Psoas muscle (tissue), 8 donors: ENCODE data around the gene ATRIP. TPM values are rescaled to one million over a fixed set of nuclear protein-coding genes. Genes with fewer than 3 reads are reported as not detected.

Experiments
- ATAC-seq, 4 donors: fragments of 200-7000 bp; cut with Tn5 transposase; one replicate each; pipeline ENCODE4 v1.9.1; 2020; ENCODE audit warnings: moderate library complexity in 3 of 4, mild to moderate bottlenecking in 2 of 4
- DNase-seq, 2 donors: peaks; one replicate each; pipeline ENCODE4 v3.0.0-alpha.2; 2020
- H3K27ac ChIP-seq: fragments of 200-600 bp; one replicate; pipeline ENCODE4 v1.8.0; 2022
- H3K27me3 ChIP-seq, 3 donors: fragments of 200-600 bp in 1 of 3; one replicate each; pipeline versions ENCODE4 v1.6.1 to v1.8.0; 2013 to 2022; ENCODE audit warnings: low read length in 2 of 3, mild to moderate bottlenecking in 2 of 3, moderate library complexity in 1 of 3; ENCODE audit not compliant: insufficient read depth in 3 of 3
- H3K36me3 ChIP-seq, 2 donors: fragments of 200-600 bp in 1 of 2; one replicate each; pipeline versions ENCODE4 v1.6.1 to v1.8.0; 2013 to 2022; ENCODE audit warnings: low read depth in 1 of 2, mild to moderate bottlenecking in 1 of 2, moderate library complexity in 1 of 2; ENCODE audit not compliant: insufficient read depth in 1 of 2
- H3K4me1 ChIP-seq: fragments of 200-600 bp; one replicate; pipeline ENCODE4 v1.8.0; 2022
- H3K4me3 ChIP-seq: fragments of 200-600 bp; one replicate; pipeline ENCODE4 v1.8.0; 2022; ENCODE audit warnings: mild to moderate bottlenecking
- H3K9me3 ChIP-seq: fragments of 200-600 bp; one replicate; pipeline ENCODE4 v1.8.0; 2022
- WGBS, 3 donors: extraction: QIAGEN DNeasy Blood & Tissue Kit; methylation state at CpG; one replicate each; pipeline versions ENCODE4 v1.1.6 to v1.1.7; 2013; 5-methylcytosine and 5-hydroxymethylcytosine counted together
- intact Hi-C, 2 donors: fragments of 100-400 bp; cut with DNase I; formaldehyde crosslinking; loops; one replicate each; pipeline versions ENCODE4 v1.11.0 to v1.14.2; 2022
- polyA plus RNA-seq, 3 donors: library from polyadenylated mRNA; stranded (reverse); fragments of 200-250 nt; gene quantifications; one replicate each; pipeline ENCODE4 v1.2.3, GENCODE V29; 2013
- total RNA-seq, 4 donors: library from RNA; stranded (reverse); fragmentation: NEBNext Ultra II Directional in 2 of 4; extraction: Animal tissue kit (Norgen Biotek cat#: 25700) in 2 of 4; gene quantifications; one replicate each; pipeline versions ENCODE4 v1.2.1 to v1.2.4, GENCODE V29; 2021 to 2023
- TF ChIP-seq, protein P1 (sequence below): fragments of 200-600 bp; IDR thresholded peaks from one replicate; pipeline ENCODE4 v1.8.0; 2022; ENCODE audit warnings: antibody characterized with exemption
- donor health status: healthy with polysubstance abuse.
- donor health status: DM: no; HTN: no; CAD: no; lungs with moderate emphysema.
- donor health status: Bipolar disorder and iron deficiency.
- donor health status: healthy.
- donor health status: DM: yes; HTN: yes; CAD: no.
- donor health status: DM: no; HTN: no; CAD: no.
- donor health status: DM: no; HTN: no; CAD: no.
- donor health status: DM: yes; HTN: yes; CAD: no.

ATRIP gene
- total and polyA plus RNA-seq, 7 donors = 3.7 to 5.6 (median 4.5) TPM

DNA sequence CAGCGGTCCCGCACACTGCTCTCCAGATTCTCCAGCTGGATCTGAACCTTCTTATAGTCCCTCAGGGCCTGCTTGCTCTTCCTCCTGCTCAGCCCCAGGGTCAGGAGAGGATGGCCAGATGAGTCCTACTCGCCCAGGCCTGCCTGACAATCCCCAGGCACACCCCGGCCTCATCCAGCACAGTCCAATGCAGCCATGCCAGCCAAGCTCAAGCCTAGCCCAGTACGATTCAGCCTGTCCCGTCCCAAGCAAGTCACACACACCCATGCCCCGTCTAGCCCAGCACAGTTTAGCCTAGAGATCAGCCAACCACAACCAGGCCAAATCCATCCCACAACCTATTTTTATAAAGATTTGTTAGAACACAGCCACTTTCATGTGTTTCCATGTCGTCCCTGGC, 33.5 kb upstream of the ATRIP start:
- H3K4me3 ChIP-seq = no peak overlapping the region
- intact Hi-C loops = no loop called here

DNA sequence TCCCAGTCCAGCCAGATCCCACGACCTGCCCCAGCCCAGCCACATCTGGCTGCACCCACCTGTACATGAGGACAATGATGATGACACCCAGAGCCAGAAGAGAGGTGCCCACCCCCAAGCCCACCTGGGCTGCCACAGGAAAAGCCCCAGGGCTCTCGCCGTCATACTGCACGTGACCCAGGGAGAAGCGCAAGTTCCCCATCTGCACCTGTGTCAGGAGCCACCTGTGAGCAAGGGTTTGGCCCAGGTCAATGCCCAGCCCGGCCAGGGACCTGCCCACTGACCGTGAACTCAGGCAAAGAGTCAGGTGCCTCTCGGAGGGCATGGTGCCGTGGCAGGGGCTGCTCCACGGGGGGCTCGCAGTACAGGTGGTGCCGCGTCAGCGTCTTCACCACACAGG, 32.9 kb upstream of the ATRIP start:
- Histone ChIP-seq H3K36me3 (peaks cover 0 to 3% of the 10 kb centered on the region in 2 donors), H3K4me3 (no peak overlapping the region), H3K27ac (no peak overlapping the region), H3K9me3 (no peaks in the 10 kb centered on the region), H3K4me1 (no peaks in the 10 kb centered on the region), H3K27me3 (peaks cover 0 to 2% (median 0%) of the 10 kb centered on the region in 3 donors)
- peak; percentile 2 to 49 for DNase-seq
- ATAC-seq = no peak
- intact Hi-C loops = no loop called here
- TF ChIP-seq, protein P1, sequence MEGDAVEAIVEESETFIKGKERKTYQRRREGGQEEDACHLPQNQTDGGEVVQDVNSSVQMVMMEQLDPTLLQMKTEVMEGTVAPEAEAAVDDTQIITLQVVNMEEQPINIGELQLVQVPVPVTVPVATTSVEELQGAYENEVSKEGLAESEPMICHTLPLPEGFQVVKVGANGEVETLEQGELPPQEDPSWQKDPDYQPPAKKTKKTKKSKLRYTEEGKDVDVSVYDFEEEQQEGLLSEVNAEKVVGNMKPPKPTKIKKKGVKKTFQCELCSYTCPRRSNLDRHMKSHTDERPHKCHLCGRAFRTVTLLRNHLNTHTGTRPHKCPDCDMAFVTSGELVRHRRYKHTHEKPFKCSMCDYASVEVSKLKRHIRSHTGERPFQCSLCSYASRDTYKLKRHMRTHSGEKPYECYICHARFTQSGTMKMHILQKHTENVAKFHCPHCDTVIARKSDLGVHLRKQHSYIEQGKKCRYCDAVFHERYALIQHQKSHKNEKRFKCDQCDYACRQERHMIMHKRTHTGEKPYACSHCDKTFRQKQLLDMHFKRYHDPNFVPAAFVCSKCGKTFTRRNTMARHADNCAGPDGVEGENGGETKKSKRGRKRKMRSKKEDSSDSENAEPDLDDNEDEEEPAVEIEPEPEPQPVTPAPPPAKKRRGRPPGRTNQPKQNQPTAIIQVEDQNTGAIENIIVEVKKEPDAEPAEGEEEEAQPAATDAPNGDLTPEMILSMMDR = no peak
- WGBS, 3 donors = 87 to 92% (median 91%) methylated on average over 8 to 14 of the region's 14 CpGs

More for the DNA sequence above, 33.5 kb upstream of the ATRIP start:
- Histone ChIP-seq H3K9me3 (no peaks in the 10 kb centered on the region), H3K4me1 (no peaks in the 10 kb centered on the region), H3K27ac (no peak overlapping the region), H3K27me3 (peaks cover 0 to 2% (median 0%) of the 10 kb centered on the region in 3 donors), H3K36me3 (peaks cover 0 to 3% of the 10 kb centered on the region in 2 donors)
- no peak for ATAC-seq
- 87 to 96% (median 90%) methylated on average over 8 of the region's 8 CpGs for WGBS, 3 donors
- TF ChIP-seq, protein P1 = no peak
- peak; percentile 4 to 10 for DNase-seq

GRCh38 chr3:48414376-48415250, 31.9 kb upstream of the ATRIP start:
- DNase-seq (peak; percentile 4 to 28), ATAC-seq (no peak)
- Histone ChIP-seq H3K4me3 (no peak overlapping the region), H3K4me1 (no peaks in the 10 kb centered on the region), H3K27ac (no peak overlapping the region), H3K9me3 (no peaks in the 10 kb centered on the region), H3K27me3 (peaks cover 0 to 2% (median 0%) of the 10 kb centered on the region in 3 donors), H3K36me3 (peaks cover 0 to 3% of the 10 kb centered on the region in 2 donors)
- intact Hi-C loops = no loop called here
- WGBS, 3 donors = 78 to 90% (median 82%) methylated on average over 25 of the region's 25 CpGs
- TF ChIP-seq, protein P1 = no peak

GRCh38 chr3:48415251-48415953, 31.1 kb upstream of the ATRIP start:
- H3K27ac ChIP-seq = no peak overlapping the region
- TF ChIP-seq, protein P1 = no peak
- DNase-seq (peak; percentile 4 to 47), ATAC-seq (no peak)
- no peak overlapping the region for H3K4me3 ChIP-seq
- H3K36me3 ChIP-seq = no peaks in the 10 kb centered on the region
- intact Hi-C loops = no loop called here
- H3K9me3 ChIP-seq = no peaks in the 10 kb centered on the region
- H3K4me1 ChIP-seq = no peaks in the 10 kb centered on the region
- 88 to 90% (median 89%) methylated on average over 24 of the region's 24 CpGs for WGBS, 3 donors
- H3K27me3 ChIP-seq = peaks cover 0 to under 1% (median 0%) of the 10 kb centered on the region in 3 donors
